COLO829 (cell line): ENCODE measurements around the gene GBP6.
"Not testable (repeated sequence)": the region's sequence is repeated elsewhere in the genome, so short reads cannot be mapped to it uniquely, and the experiment has no call there.

Source experiments
- DNase-seq: peaks from one replicate; pipeline ENCODE4 v3.0.0; 2012; ENCODE audit warnings: low spot score

GBP6 gene

GRCh38 chr1:89363638-89364536, at the start of gene GBP6:
TSS of gene GBP6 (plus strand) at chr1:89364059. CDS start at chr1:89368552, 4,493 bp downstream.
- DNase-seq = no peak

GRCh38 chr1:89322402-89322801, 41.5 kb upstream of the GBP6 start:
- no peak for DNase-seq

DNA sequence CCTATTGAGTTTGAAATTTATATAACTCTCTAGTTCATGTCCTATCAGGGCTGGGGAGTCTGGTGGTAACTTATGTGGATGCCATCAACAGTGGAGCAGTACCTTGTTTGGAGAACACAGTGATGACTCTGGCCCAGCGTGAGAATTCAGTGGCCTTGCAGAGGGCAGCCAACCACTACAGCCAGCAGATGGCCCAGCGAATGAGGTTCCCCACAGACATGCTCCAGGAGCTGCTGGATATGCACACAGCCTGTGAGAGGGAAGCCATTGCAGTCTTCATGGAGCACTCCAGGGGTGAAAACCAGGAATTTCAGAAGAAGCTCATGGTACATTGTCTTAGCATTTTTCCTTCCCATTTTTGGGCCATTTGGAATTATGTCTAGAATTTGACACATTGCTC, 32.0 kb upstream of the GBP6 start:
- no peak for DNase-seq

DNA sequence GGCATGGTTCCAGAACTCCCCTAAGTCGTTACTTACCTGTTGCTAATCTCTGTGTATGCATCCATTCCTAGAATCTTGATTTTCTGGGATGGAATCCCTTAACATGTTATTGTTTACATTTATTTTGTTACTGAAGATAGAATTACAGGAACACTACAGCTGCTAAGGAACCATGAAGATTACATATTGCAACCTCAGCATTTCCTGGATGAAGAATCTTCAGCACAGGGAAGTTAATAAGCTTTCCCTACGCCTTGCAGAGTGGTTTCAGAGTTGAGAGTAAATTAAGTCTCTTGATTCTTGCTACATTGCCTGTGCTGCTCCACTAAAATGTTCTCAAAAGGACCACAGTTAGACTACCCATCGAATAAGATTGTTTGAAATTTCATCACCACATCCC, 31.4 kb upstream of the GBP6 start:
- no peak for DNase-seq

GRCh38 chr1:89335486-89335885, 28.4 kb upstream of the GBP6 start:
- DNase-seq = no peak

DNA sequence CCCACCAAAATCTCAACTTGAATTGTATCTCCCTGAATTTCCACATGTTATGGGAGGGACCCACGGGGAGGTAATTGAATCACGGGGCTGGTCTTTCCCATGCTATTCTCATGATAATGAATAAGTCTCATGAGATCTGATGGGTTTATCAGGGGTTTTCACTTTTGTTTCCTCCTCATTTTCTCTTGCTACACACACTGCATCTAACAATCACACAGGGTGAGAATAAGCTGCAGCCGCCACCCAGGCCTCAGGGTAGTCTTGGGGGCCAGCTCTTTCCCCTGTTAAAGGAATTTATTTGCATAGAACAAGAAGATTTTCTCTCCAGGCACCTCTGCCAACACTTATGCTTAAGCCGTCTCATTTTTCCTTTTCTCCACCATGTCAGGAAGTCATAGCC, 26.0 kb upstream of the GBP6 start:
- DNase-seq = no peak

GRCh38 chr1:89339039-89339438, 24.8 kb upstream of the GBP6 start:
- DNase-seq = no peak

DNA sequence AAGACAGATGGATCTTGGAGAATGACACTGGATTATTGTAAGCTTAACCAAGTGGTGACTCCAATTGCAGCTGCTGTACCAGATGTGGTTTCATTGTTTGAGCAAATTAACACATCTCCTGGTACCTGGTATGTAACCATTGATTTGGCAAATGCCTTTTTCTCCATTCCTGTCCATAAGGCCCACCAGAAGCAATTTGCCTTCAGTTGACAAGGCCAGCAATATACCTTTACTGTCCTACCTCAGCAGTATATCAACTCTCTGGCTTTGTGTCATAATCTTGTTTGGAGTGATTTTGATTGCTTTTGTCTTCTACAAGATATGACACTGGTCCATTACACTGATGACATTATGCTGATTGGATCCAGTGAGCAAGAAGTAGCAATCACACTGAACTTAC, 18.4 kb upstream of the GBP6 start:
- DNase-seq = not testable (repeated sequence)

- no peak for DNase-seq
These were observed 16.6 kb upstream of the GBP6 start for GRCh38 chr1:89347296-89347695.

DNA sequence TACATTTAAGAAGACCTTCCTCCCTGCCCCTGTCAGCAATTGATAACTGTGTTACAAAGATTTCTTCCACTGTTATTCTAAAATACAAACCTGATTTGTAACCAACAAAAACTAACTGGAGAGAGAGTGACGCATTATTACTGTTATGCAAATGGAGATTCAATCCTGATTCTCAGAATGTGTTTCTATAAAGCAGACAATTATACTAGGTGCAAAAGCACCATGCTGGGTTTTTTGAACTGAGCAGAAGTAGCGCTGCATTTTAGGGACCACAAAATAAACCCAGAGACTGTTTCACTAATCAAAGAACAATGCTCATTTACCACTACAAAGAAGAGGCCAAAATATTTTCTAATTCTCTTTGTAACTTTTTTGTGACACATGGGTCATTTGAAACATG, 13.6 kb upstream of the GBP6 start:
- no peak for DNase-seq

- no peak for DNase-seq
These were observed 12.1 kb upstream of the GBP6 start for GRCh38 chr1:89351597-89352311.

- no peak for DNase-seq
These were observed 11.4 kb upstream of the GBP6 start for GRCh38 chr1:89352421-89352820.

DNA sequence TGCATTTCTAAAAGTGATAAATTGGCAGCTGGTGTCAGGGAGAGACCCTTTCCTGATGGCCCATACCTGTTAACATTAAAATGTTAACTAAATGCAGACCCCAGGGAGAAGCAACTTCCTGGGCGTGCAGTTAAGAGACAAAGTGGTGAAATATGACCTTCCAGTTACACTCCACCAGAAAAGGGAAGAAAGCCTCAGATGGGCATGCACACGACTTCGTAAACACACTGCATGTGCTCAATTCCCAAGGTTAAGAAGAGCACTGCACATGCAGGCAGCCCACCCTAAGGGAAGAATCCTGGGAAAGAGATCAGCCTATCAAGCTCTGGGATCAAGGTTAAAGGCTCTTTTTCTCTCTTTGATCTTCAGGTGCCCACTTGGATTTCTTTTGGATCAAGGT, 9.7 kb upstream of the GBP6 start:
- DNase-seq = no peak

- no peak for DNase-seq
These were observed 8.8 kb upstream of the GBP6 start for GRCh38 chr1:89355056-89355455.

GRCh38 chr1:89356658-89357400, 7.0 kb upstream of the GBP6 start:
- DNase-seq = no peak

- peak; percentile 52 for DNase-seq
These were observed 5.5 kb upstream of the GBP6 start for GRCh38 chr1:89358287-89358893.

GRCh38 chr1:89360716-89361115, 3.1 kb upstream of the GBP6 start:
- DNase-seq = no peak

DNA sequence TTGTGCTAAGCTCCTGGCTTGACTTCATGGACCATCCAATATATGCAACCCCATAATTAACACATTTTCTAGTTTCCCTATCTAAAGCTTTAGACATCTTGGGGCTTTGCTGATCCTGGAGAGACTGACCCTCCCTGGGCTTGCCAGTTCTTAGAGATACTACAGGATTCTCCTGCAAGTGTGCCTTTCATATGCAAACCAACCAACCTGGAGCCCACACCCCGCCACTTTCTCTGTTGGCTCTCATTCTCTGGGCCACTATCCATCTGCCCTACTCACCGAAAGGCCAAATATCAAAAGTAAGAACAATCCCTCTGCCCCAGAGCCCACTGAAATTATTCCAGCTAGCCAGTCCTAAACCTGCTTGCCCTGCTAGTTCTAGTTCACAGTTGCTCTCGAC, 2.2 kb upstream of the GBP6 start:
- no peak for DNase-seq

GRCh38 chr1:89363196-89363595, 663 bp upstream of the GBP6 start:
- DNase-seq = no peak

DNA sequence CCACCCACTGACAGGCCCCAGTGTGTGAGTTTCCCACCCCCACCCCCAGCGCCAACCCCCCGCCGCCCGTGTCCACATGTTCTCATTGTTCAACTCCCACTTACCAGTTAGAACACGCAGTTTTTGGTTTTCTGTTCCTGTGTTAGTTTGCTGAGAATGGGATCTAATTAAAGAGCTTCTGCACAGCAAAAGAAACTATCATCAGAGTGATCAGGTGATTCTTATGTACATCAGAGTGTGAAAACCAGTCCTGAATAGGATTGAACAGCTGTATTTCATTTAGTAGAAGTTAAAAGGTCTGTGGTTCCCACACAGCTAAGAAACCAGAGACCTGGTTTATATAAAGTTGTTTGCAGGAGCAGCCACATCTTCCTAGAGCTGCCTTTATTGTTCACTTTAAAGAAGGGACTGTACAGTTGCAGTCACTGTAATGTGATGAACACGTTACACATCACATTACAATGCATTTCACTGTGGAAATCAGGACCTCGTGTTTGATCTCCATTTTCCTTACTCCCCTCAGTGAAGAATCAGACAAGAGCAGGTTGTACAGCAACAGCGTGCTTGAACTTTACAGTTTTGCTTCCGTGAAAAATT, 1.2 kb downstream of the GBP6 start:
- DNase-seq = no peak

DNA sequence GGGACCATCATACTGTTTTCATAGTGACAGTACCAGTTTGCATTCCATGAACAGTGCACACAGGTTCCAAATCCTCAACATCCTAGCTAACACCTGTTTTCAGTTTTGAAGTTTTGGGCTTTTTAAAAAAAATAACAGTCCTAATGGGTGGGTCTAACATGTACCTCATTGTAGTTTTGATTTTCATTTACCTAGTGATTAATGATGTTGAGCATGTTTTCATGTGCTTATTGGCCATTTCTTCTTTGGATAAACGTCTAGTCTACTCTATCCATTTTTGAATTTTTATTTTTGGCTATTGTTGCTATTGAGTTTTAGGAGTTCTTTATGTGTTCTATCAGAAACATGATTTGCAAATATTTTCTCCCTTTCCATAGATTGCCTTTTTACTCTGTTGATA, 3.4 kb downstream of the GBP6 start:
- no peak for DNase-seq

DNA sequence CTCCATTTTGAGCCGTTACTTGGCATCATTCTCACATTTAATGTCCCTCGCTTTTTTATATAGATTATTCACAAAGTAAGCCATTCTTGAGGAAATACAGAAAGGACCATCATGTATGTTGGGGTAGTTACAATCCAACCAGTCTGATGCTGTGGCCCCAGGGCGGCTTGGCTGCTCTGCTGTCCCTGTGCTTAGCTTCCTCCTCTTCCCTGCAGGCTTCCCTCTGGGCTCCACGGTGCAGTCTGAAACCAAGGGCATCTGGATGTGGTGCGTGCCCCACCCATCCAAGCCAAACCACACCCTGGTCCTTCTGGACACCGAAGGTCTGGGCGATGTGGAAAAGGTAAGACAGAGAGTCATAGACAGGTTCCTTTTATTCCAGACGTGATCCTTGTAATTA, 5.5 kb downstream of the GBP6 start:
- DNase-seq = no peak
